Sigmoid colon (tissue), 7 donors: ENCODE results near the gene ZNF774. TPM values are rescaled to one million over a fixed set of nuclear protein-coding genes. Genes with fewer than 3 reads are reported as not detected.

Experiments used
- DNase-seq: peaks from one replicate; pipeline ENCODE4 v3.0.0-alpha.2; 2019
- H3K27ac ChIP-seq, 4 donors: fragments of 200-600 bp; sonication (generic); one replicate each; pipeline ENCODE4 v1.5.1; 2016 to 2019; ENCODE audit warnings: mild to moderate bottlenecking in 1 of 4
- H3K27me3 ChIP-seq, 3 donors: fragments of 200-600 bp; sonication (generic); one replicate each; pipeline ENCODE4 v1.5.1; 2019; ENCODE audit warnings: mild to moderate bottlenecking in 1 of 3
- H3K36me3 ChIP-seq, 4 donors: fragments of 200-600 bp; sonication (generic); one replicate each; pipeline ENCODE4 v1.5.1; 2016 to 2019
- H3K4me1 ChIP-seq, 4 donors: fragments of 200-600 bp; sonication (generic); one replicate each; pipeline ENCODE4 v1.5.1; 2017 to 2019
- H3K4me3 ChIP-seq, 4 donors: fragments of 200-600 bp; sonication (generic); one replicate each; pipeline ENCODE4 v1.5.1; 2017 to 2019; ENCODE audit warnings: mild to moderate bottlenecking in 2 of 4, moderate library complexity in 1 of 4
- H3K9me3 ChIP-seq, 4 donors: fragments of 200-600 bp in 3 of 4; sonication (generic) in 3 of 4; one replicate each; pipeline versions ENCODE4 v1.5.1 to v1.6.1; 2013 to 2019
- EP300 ChIP-seq, 4 donors: sonication (generic); formaldehyde crosslinking; IDR thresholded peaks; one replicate each; pipeline ENCODE4 v1.6.1; 2017; ENCODE audit warnings: antibody characterized with exemption in 4 of 4
- POLR2A ChIP-seq, 2 donors: fragments of 450-650 bp; IDR thresholded peaks; one replicate each; pipeline ENCODE4 v1.6.1; 2016; ENCODE audit warnings: antibody characterized with exemption in 2 of 2, mild to moderate bottlenecking in 2 of 2, moderate library complexity in 2 of 2
- POLR2AphosphoS5 ChIP-seq, 4 donors: sonication (generic); formaldehyde crosslinking; IDR thresholded peaks; one replicate each; pipeline ENCODE4 v1.6.1; 2017; ENCODE audit warnings: antibody characterized with exemption in 4 of 4
- WGBS, 2 donors: extraction: QIAGEN DNeasy Blood & Tissue Kit; methylation state at CpG; one replicate each; pipeline ENCODE4 v1.1.7; 2013; 5-methylcytosine and 5-hydroxymethylcytosine counted together
- intact Hi-C: fragments of 100-400 bp; cut with DNase I; formaldehyde crosslinking; loops from one replicate; pipeline ENCODE4 v1.15.1; 2023
- polyA plus RNA-seq, 3 donors: library from polyadenylated mRNA; stranded (reverse); fragments of 200-250 nt; gene quantifications; one replicate each; pipeline ENCODE4 v1.2.3, GENCODE V29; 2013
- total RNA-seq, 4 donors: library from RNA; depleted of rRNA; stranded (reverse); fragments of >200 nt; gene quantifications; one replicate each; pipeline ENCODE4 v1.1.0, GENCODE V29; 2016
- TF ChIP-seq, protein P1 (sequence below), 4 experiments: fragments of 450-650 bp in 3 of 4; fragments of 200-600 bp in 1 of 4; IDR thresholded peaks; one replicate each; pipeline ENCODE4 v1.5.1; 2016 to 2019; ENCODE audit warnings: antibody characterized with exemption in 4 of 4, mild to moderate bottlenecking in 3 of 4, moderate library complexity in 2 of 4
- donor health status: healthy with polysubstance abuse.
- donor health status: Bipolar disorder and iron deficiency.
- donor health status: healthy.

The ZNF774 gene
- total and polyA plus RNA-seq, 7 donors: 1.4 to 4.3 (median 2.3) TPM

DNA sequence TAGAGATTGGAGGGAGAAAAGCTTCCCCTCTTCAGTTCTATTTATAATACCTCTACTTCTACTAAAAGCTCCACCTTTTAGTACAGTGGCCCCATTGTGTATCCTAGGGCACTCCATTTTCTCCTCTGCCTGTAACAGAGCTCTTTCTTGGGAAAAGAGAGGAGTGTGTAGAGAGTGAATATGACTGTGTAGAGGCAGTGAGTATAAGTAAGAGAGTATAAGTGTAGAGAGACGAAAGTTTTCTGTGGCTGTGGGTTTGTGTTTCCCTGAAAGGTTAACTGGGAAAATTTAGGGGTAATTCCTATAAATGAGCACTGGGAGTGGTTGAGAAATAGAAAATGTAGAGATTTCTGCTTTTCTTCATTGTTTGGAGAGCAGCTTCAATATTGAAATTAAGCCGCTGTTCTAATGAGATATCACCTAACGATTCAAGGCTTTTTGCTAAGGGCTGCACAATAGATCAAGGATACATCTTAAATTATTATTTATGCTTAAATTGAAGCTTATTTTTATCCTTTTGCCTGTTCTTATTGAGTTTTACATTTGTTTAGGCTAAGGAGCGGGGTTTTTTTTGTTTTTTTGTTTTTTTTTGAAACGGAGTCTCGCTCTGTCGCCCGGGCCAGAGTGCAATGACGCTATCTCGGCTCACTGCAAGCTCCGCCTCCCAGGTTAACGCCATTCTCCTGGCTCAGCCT is 42.8 kb downstream of the ZNF774 start:
- intact Hi-C loops: no loop called here
- Histone ChIP-seq H3K4me1 (peaks cover 0 to 92% (median 78%) of the 10 kb centered on the region in 4 donors), H3K27ac (peak overlapping the region; percentile 25 to 63 (median 61)), H3K9me3 (no peaks in the 10 kb centered on the region), H3K36me3 (peaks cover 0 to 27% (median 5%) of the 10 kb centered on the region in 4 donors), H3K27me3 (no peaks in the 10 kb centered on the region), H3K4me3 (no peak overlapping the region)
- 89 to 95% methylated on average over 12 of the region's 12 CpGs for WGBS, 2 donors
- TF ChIP-seq EP300 (IDR thresholded peaks at IDR 0.05): no peak
- TF ChIP-seq POLR2A (IDR thresholded peaks at IDR 0.05): no peak
- TF ChIP-seq, protein P1, sequence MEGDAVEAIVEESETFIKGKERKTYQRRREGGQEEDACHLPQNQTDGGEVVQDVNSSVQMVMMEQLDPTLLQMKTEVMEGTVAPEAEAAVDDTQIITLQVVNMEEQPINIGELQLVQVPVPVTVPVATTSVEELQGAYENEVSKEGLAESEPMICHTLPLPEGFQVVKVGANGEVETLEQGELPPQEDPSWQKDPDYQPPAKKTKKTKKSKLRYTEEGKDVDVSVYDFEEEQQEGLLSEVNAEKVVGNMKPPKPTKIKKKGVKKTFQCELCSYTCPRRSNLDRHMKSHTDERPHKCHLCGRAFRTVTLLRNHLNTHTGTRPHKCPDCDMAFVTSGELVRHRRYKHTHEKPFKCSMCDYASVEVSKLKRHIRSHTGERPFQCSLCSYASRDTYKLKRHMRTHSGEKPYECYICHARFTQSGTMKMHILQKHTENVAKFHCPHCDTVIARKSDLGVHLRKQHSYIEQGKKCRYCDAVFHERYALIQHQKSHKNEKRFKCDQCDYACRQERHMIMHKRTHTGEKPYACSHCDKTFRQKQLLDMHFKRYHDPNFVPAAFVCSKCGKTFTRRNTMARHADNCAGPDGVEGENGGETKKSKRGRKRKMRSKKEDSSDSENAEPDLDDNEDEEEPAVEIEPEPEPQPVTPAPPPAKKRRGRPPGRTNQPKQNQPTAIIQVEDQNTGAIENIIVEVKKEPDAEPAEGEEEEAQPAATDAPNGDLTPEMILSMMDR (IDR thresholded peaks at IDR 0.05): no peak
- no peak for TF ChIP-seq POLR2AphosphoS5 (IDR thresholded peaks at IDR 0.05)
- DNase-seq: no peak

DNA sequence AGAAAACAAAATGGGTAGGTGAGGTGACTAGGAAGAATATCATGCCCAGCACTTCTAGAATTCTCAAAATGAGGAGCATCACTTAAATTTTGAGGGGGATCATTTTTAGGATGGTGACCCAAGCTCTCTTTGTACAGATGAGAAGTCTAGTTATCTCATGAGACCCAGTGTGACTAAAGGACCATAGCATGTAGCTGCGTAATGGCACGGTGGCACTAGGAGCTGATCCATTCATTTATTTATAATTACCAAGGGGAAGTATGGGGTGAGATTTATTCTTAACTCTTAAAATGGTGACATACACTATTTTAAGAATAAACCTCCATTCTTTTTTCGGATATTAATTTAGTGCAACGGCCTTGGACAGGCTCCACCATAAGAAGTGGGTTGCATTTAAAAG is 44.2 kb downstream of the ZNF774 start:
- no peak overlapping the region for H3K4me3 ChIP-seq
- DNase-seq: no peak
- intact Hi-C loops: no loop called here
- no peak for TF ChIP-seq POLR2A (IDR thresholded peaks at IDR 0.05)
- TF ChIP-seq, protein P1 (IDR thresholded peaks at IDR 0.05): no peak
- no peak for TF ChIP-seq EP300 (IDR thresholded peaks at IDR 0.05)
- TF ChIP-seq POLR2AphosphoS5 (IDR thresholded peaks at IDR 0.05): no peak
- peaks cover 0 to 92% (median 78%) of the 10 kb centered on the region in 4 donors for H3K4me1 ChIP-seq
- peak overlapping the region; percentile 27 to 62 (median 52) for H3K27ac ChIP-seq
- peaks cover 0 to 19% (median 5%) of the 10 kb centered on the region in 4 donors for H3K36me3 ChIP-seq
- H3K27me3 ChIP-seq: no peaks in the 10 kb centered on the region
- no peaks in the 10 kb centered on the region for H3K9me3 ChIP-seq
- 82 to 92% methylated on average over 4 of the region's 4 CpGs for WGBS, 2 donors

DNA sequence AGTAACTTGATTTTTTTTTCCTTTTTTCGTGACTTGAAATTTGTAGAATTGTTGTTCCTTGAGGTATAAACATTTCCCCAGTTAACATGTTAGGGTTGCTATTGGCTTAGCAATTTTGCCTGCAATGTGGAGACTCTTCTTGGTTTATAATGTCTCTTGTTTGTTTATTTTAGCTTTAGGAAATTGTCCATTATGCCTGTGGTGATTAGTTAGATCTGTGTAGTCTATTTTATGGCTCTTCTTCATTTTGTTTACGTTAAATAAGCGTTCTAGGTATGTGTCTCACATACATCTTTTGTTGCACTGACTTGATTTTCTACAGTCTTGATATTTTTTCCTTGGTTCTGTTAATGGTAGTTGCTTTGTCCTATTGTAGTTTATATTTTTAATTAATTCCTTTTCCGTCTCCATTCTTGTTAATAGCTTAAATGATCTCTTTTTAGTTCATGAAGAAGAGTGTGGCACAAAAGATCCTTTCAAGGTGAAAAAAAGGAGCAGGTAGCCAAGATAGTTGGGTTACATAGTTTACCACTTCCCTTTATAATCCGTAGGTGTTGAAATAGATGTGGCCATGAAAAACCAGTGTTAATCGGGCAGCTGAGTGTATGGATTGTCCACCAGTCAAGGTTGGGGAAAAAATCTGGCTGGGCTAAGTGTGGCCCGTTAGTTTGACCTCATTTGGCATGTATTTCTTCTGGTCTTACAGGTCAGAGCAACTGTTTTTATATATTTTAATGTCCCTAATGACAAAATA is 48.1 kb downstream of the ZNF774 start:
- Histone ChIP-seq H3K4me3 (peak overlapping the region in 1 of 4 donors; percentile 12), H3K4me1 (peaks cover 0 to 80% (median 72%) of the 10 kb centered on the region in 4 donors), H3K9me3 (no peaks in the 10 kb centered on the region), H3K36me3 (no peaks in the 10 kb centered on the region), H3K27ac (peak overlapping the region; percentile 80 to 90 (median 86)), H3K27me3 (no peaks in the 10 kb centered on the region)
- WGBS, 2 donors: 41 to 53% methylated on average over 7 of the region's 7 CpGs
- TF ChIP-seq POLR2AphosphoS5 (IDR thresholded peaks at IDR 0.05) (no peak), POLR2A (IDR thresholded peaks at IDR 0.05) (no peak)
- intact Hi-C loops: no loop called here
- no peak for DNase-seq

DNA sequence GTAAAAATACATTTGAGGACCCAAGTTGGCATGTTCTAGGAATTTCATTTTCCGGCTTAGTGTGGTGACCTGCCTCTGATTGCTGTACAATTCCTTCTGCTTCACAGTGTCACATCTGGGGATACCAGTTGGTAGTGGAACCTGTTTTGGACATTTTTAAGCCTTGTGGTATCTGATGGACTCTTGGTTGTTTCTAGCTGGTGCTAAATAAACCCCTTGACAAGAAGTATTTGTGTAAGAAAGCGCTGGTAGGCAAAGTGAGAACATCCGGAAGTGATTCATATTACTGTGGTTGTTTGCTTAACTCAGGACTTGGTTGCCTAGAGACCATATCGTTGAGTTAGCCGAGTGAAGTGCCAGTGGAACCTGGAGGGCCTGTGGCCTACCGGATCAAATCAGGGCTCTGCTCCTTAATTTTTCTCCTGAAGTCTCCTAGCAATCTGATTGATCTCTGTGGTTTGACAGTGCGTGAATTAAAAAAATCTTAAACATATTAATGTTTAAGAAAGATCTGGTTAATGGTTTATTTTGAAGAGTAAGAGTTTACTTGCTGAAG is 48.8 kb downstream of the ZNF774 start:
- H3K36me3 ChIP-seq: no peaks in the 10 kb centered on the region
- H3K27me3 ChIP-seq: no peaks in the 10 kb centered on the region
- intact Hi-C loops: no loop called here
- no peaks in the 10 kb centered on the region for H3K9me3 ChIP-seq
- peak overlapping the region in 2 of 4 donors; percentile 1 to 12 for H3K4me3 ChIP-seq
- peak; percentile 87 for DNase-seq
- WGBS, 2 donors: 5 to 13% methylated on average over 7 of the region's 7 CpGs
- H3K4me1 ChIP-seq: peaks cover 0 to 80% (median 74%) of the 10 kb centered on the region in 4 donors
- peak overlapping the region; percentile 80 to 90 (median 86) for H3K27ac ChIP-seq
- TF ChIP-seq POLR2A (IDR thresholded peaks at IDR 0.05): no peak
- peak in 2 of 4 donors; percentile 46 to 50 for TF ChIP-seq EP300 (IDR thresholded peaks at IDR 0.05)
- TF ChIP-seq, protein P1 (IDR thresholded peaks at IDR 0.05): no peak
- peak in 2 of 4 donors; percentile 53 to 72 for TF ChIP-seq POLR2AphosphoS5 (IDR thresholded peaks at IDR 0.05)

DNA sequence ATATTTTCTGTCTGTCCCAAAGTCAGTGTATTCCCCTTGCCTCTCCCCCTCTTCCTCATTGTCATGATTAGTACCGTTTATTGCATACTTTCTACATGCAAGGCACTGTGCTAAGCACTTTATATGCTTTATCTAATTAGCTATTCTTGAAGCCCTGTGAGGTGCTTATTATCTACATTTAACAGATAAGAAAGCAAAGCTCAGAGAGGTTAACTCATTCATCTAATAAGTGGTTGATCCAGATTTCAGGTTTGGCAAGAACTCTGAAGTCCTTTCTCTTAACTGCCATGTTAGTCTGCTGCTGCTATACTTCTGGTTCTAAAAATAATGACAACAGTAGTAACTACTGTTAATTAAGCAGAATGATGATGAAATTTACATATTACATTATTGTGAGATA is 49.4 kb downstream of the ZNF774 start:
- intact Hi-C loops: no loop called here
- no peak for TF ChIP-seq POLR2A (IDR thresholded peaks at IDR 0.05)
- TF ChIP-seq, protein P1 (IDR thresholded peaks at IDR 0.05): no peak
- TF ChIP-seq EP300 (IDR thresholded peaks at IDR 0.05): no peak
- Histone ChIP-seq H3K27ac (peak overlapping the region; percentile 80 to 90 (median 86)), H3K36me3 (no peaks in the 10 kb centered on the region), H3K27me3 (no peaks in the 10 kb centered on the region), H3K4me1 (peaks cover 0 to 80% (median 74%) of the 10 kb centered on the region in 4 donors), H3K9me3 (no peaks in the 10 kb centered on the region), H3K4me3 (no peak overlapping the region)
- no peak for DNase-seq
- 2 to 35% methylated on average over 1 of the region's 1 CpG for WGBS, 2 donors
